Measurements from ENCODE around the gene CHST9. TPM values are rescaled to one million over a fixed set of nuclear protein-coding genes. Genes with fewer than 3 reads are reported as not detected.

The CHST9 gene
- total RNA-seq, 1 donor from 2014 or later = 0.32 TPM

- TF ChIP-seq CTCF (IDR thresholded peaks at IDR 0.05) = no peak
- Mint-ChIP-seq H3K4me3 (ENCODE audit: unreplicated experiment) (no peak overlapping the region), H3K27ac (ENCODE audit: unreplicated experiment) (no peak overlapping the region), H3K36me3 (ENCODE audit: unreplicated experiment) (no peaks in the 10 kb centered on the region), H3K9me3 (ENCODE audit: unreplicated experiment) (no peaks in the 10 kb centered on the region), H3K4me1 (ENCODE audit: unreplicated experiment) (no peaks in the 10 kb centered on the region), H3K27me3 (ENCODE audit: unreplicated experiment) (no peaks in the 10 kb centered on the region)
- DNase-seq (ENCODE audit: extremely low spot score, unreplicated experiment) = no peak
Observed at GRCh38 chr18:27120246-27120645, 64.9 kb downstream of the CHST9 start.

- no peak for DNase-seq (ENCODE audit: extremely low spot score, unreplicated experiment)
- peaks cover under 1% of the 10 kb centered on the region for H3K9me3 Mint-ChIP-seq (ENCODE audit: unreplicated experiment)
- TF ChIP-seq CTCF (IDR thresholded peaks at IDR 0.05) = no peak
- no peak overlapping the region for H3K27ac Mint-ChIP-seq (ENCODE audit: unreplicated experiment)
- H3K4me3 Mint-ChIP-seq (ENCODE audit: unreplicated experiment) = no peak overlapping the region
- H3K36me3 Mint-ChIP-seq (ENCODE audit: unreplicated experiment) = no peaks in the 10 kb centered on the region
- H3K27me3 Mint-ChIP-seq (ENCODE audit: unreplicated experiment) = no peaks in the 10 kb centered on the region
- no peaks in the 10 kb centered on the region for H3K4me1 Mint-ChIP-seq (ENCODE audit: unreplicated experiment)
Observed at GRCh38 chr18:27118973-27119372, 66.1 kb downstream of the CHST9 start.

GRCh38 chr18:27114842-27115241 is 70.3 kb downstream of the CHST9 start:
- Mint-ChIP-seq H3K27ac (ENCODE audit: unreplicated experiment) (no peak overlapping the region), H3K9me3 (ENCODE audit: unreplicated experiment) (peaks cover 6% of the 10 kb centered on the region), H3K4me1 (ENCODE audit: unreplicated experiment) (no peaks in the 10 kb centered on the region), H3K27me3 (ENCODE audit: unreplicated experiment) (no peaks in the 10 kb centered on the region), H3K4me3 (ENCODE audit: unreplicated experiment) (no peak overlapping the region), H3K36me3 (ENCODE audit: unreplicated experiment) (no peaks in the 10 kb centered on the region)
- DNase-seq (ENCODE audit: extremely low spot score, unreplicated experiment) = no peak
- TF ChIP-seq CTCF (IDR thresholded peaks at IDR 0.05) = no peak

GRCh38 chr18:27113358-27113757 is 71.8 kb downstream of the CHST9 start:
- TF ChIP-seq CTCF (IDR thresholded peaks at IDR 0.05) = no peak
- Mint-ChIP-seq H3K27me3 (ENCODE audit: unreplicated experiment) (no peaks in the 10 kb centered on the region), H3K9me3 (ENCODE audit: unreplicated experiment) (peaks cover 6% of the 10 kb centered on the region), H3K36me3 (ENCODE audit: unreplicated experiment) (no peaks in the 10 kb centered on the region), H3K4me3 (ENCODE audit: unreplicated experiment) (no peak overlapping the region), H3K27ac (ENCODE audit: unreplicated experiment) (no peak overlapping the region), H3K4me1 (ENCODE audit: unreplicated experiment) (no peaks in the 10 kb centered on the region)
- DNase-seq (ENCODE audit: extremely low spot score, unreplicated experiment) = no peak

GRCh38 chr18:27110319-27110718 is 74.8 kb downstream of the CHST9 start:
- Mint-ChIP-seq H3K4me1 (ENCODE audit: unreplicated experiment) (no peaks in the 10 kb centered on the region), H3K27me3 (ENCODE audit: unreplicated experiment) (peaks cover 7% of the 10 kb centered on the region), H3K36me3 (ENCODE audit: unreplicated experiment) (no peaks in the 10 kb centered on the region), H3K4me3 (ENCODE audit: unreplicated experiment) (no peak overlapping the region), H3K9me3 (ENCODE audit: unreplicated experiment) (peaks cover 6% of the 10 kb centered on the region), H3K27ac (ENCODE audit: unreplicated experiment) (no peak overlapping the region)
- no peak for TF ChIP-seq CTCF (IDR thresholded peaks at IDR 0.05)
- DNase-seq (ENCODE audit: extremely low spot score, unreplicated experiment) = no peak

All from osteocyte (in vitro differentiated cells).